GM23248 (cell line): Measurements from ENCODE around the gene KIF3B.

Experiments used
- EZH2 ChIP-seq: fragments of 200-600 bp; sonication (generic); IDR thresholded peaks from 2 replicates; pipeline ENCODE4 v1.6.1; 2018; ENCODE audit warnings: antibody characterized with exemption, mild to moderate bottlenecking; ENCODE audit not compliant: insufficient read depth, poor library complexity, severe bottlenecking
- EZH2phosphoT487 ChIP-seq: fragments of 200-600 bp; sonication (generic); IDR thresholded peaks from 2 replicates; pipeline ENCODE4 v1.6.1; 2018; ENCODE audit warnings: antibody characterized with exemption, moderate library complexity, mild to moderate bottlenecking, low read depth; ENCODE audit not compliant: insufficient read depth

- no peak for TF ChIP-seq EZH2
- no peak for TF ChIP-seq EZH2phosphoT487
Measured at GRCh38 chr20:32235331-32236047, 42.0 kb upstream of the KIF3B start.
